Measurements from ENCODE around the gene HAGH. TPM values are rescaled to one million over a fixed set of nuclear protein-coding genes. Genes with fewer than 3 reads are reported as not detected.
A peak's percentile ranks its signal among the peaks of the same experiment; 100 is the strongest.

The HAGH gene
- total and polyA plus RNA-seq, 9 of the 15 experiments (the other 6 are each of a cell fraction or from before 2014, with no cell fraction given): 0.46 to 35.1 (median 16.8) TPM

GRCh38 chr16:1782408-1783264, 44.0 kb downstream of the HAGH start, which contains the start of the genes NUBP2 and SPSB3 (continued):
- TF ChIP-seq FOXP4 (CRISPR knock-in tag; IDR thresholded peaks at IDR 0.05; ENCODE audit: borderline replicate concordance): no peak; the same call in 1 of the 2 replicates
- no peak for TF ChIP-seq TAF7 (tag; IDR thresholded peaks at IDR 0.05)
- TF ChIP-seq ZNF551 (CRISPR knock-in tag; IDR thresholded peaks at IDR 0.05): no peak
- no peak for TF ChIP-seq PRDM10 (IDR thresholded peaks at IDR 0.05; ENCODE audit: partially characterized antibody)
- no peak for TF ChIP-seq SMARCA4 (IDR thresholded peaks at IDR 0.05)
- no peak for TF ChIP-seq GTF3C2 (IDR thresholded peaks at IDR 0.05; ENCODE audit: borderline replicate concordance, extremely low read depth, insufficient read length)
- TF ChIP-seq SP1 (CRISPR knock-in tag; IDR thresholded peaks at IDR 0.05): peak; percentile 96
- no peak for TF ChIP-seq ZNF184 (CRISPR knock-in tag; IDR thresholded peaks at IDR 0.05)

Data from K562 (cell line).